WERI-Rb-1 (cell line): ENCODE data around the gene SRD5A2.

ENCODE experiments used
- DNase-seq: peaks from one replicate; pipeline ENCODE4 v3.0.0-alpha.2; 2020
- H3K27ac ChIP-seq: fragments of 250-450 bp; sonication (Bioruptor Pico); 2 replicates; pipeline ENCODE4 v1.5.1; 2020; ENCODE audit warnings: mild to moderate bottlenecking, moderate library complexity
- H3K27me3 ChIP-seq: fragments of 250-450 bp; sonication (Bioruptor Pico); 2 replicates; pipeline ENCODE4 v1.5.1; 2021; ENCODE audit warnings: mild to moderate bottlenecking, low read depth, moderate library complexity; ENCODE audit not compliant: insufficient read depth, severe bottlenecking
- H3K36me3 ChIP-seq: fragments of 250-450 bp; sonication (Bioruptor Pico); 2 replicates; pipeline ENCODE4 v1.5.1; 2020; ENCODE audit warnings: mild to moderate bottlenecking, moderate library complexity
- H3K4me3 ChIP-seq: 2 replicates; pipeline ENCODE4 v1.5.1; 2011; ENCODE audit warnings: low read depth, mild to moderate bottlenecking, control low read depth, low read length
- H3K9me3 ChIP-seq: fragments of 250-450 bp; sonication (Bioruptor Pico); 2 replicates; pipeline ENCODE4 v1.5.1; 2021; ENCODE audit warnings: mild to moderate bottlenecking, moderate library complexity; ENCODE audit not compliant: severe bottlenecking
- TF ChIP-seq, protein P1 (sequence below): IDR thresholded peaks from 2 replicates; pipeline ENCODE4 v1.5.1; 2011; ENCODE audit warnings: low read depth, mild to moderate bottlenecking, control low read depth, inconsistent platforms, low read length

Gene SRD5A2

GRCh38 chr2:31533036-31533435, 47.7 kb downstream of the SRD5A2 start:
- H3K9me3 ChIP-seq: no peaks in the 10 kb centered on the region
- H3K27ac ChIP-seq: no peak overlapping the region
- no peak for DNase-seq
- H3K36me3 ChIP-seq: no peaks in the 10 kb centered on the region
- TF ChIP-seq, protein P1, sequence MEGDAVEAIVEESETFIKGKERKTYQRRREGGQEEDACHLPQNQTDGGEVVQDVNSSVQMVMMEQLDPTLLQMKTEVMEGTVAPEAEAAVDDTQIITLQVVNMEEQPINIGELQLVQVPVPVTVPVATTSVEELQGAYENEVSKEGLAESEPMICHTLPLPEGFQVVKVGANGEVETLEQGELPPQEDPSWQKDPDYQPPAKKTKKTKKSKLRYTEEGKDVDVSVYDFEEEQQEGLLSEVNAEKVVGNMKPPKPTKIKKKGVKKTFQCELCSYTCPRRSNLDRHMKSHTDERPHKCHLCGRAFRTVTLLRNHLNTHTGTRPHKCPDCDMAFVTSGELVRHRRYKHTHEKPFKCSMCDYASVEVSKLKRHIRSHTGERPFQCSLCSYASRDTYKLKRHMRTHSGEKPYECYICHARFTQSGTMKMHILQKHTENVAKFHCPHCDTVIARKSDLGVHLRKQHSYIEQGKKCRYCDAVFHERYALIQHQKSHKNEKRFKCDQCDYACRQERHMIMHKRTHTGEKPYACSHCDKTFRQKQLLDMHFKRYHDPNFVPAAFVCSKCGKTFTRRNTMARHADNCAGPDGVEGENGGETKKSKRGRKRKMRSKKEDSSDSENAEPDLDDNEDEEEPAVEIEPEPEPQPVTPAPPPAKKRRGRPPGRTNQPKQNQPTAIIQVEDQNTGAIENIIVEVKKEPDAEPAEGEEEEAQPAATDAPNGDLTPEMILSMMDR: no peak
- peaks cover 54% of the 10 kb centered on the region for H3K27me3 ChIP-seq
- no peak overlapping the region for H3K4me3 ChIP-seq

GRCh38 chr2:31531101-31531500, 49.6 kb downstream of the SRD5A2 start:
- no peaks in the 10 kb centered on the region for H3K9me3 ChIP-seq
- no peak for DNase-seq
- H3K27ac ChIP-seq: no peak overlapping the region
- peaks cover 66% of the 10 kb centered on the region for H3K27me3 ChIP-seq
- H3K36me3 ChIP-seq: no peaks in the 10 kb centered on the region
- H3K4me3 ChIP-seq: no peak overlapping the region
- TF ChIP-seq, protein P1: no peak

DNA sequence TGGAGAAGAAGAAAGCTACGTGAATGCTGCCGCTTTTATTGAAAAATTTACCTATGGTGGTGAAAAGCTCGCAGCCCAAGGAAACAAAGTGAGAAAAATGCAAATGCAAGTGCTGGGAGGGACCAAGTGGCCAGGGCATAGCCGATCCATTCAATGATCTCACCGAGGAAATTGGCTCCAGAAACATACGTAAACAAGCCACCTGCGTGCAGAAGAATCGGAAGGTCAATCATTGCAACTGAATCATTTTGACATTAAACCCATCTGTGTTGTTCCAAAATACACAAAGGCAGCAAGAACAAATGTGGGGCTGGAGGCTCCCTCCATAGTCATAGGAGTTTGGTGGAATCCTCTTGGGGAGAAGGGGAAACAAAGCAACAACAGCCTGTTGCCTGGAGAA, 51.5 kb downstream of the SRD5A2 start:
- TF ChIP-seq, protein P1: no peak
- H3K36me3 ChIP-seq: no peaks in the 10 kb centered on the region
- DNase-seq: no peak
- H3K27me3 ChIP-seq: peaks cover 77% of the 10 kb centered on the region
- H3K4me3 ChIP-seq: no peak overlapping the region
- H3K9me3 ChIP-seq: no peaks in the 10 kb centered on the region
- H3K27ac ChIP-seq: no peak overlapping the region

GRCh38 chr2:31528823-31529222, 51.9 kb downstream of the SRD5A2 start:
- TF ChIP-seq, protein P1: no peak
- H3K27ac ChIP-seq: no peak overlapping the region
- peaks cover 81% of the 10 kb centered on the region for H3K27me3 ChIP-seq
- no peak for DNase-seq
- no peak overlapping the region for H3K4me3 ChIP-seq
- no peaks in the 10 kb centered on the region for H3K9me3 ChIP-seq
- no peaks in the 10 kb centered on the region for H3K36me3 ChIP-seq

GRCh38 chr2:31526946-31527732, 53.6 kb downstream of the SRD5A2 start:
- TF ChIP-seq, protein P1: no peak
- Histone ChIP-seq H3K4me3 (no peak overlapping the region), H3K27ac (no peak overlapping the region), H3K27me3 (peaks cover 88% of the 10 kb centered on the region), H3K36me3 (no peaks in the 10 kb centered on the region), H3K9me3 (no peaks in the 10 kb centered on the region)
- DNase-seq: no peak

DNA sequence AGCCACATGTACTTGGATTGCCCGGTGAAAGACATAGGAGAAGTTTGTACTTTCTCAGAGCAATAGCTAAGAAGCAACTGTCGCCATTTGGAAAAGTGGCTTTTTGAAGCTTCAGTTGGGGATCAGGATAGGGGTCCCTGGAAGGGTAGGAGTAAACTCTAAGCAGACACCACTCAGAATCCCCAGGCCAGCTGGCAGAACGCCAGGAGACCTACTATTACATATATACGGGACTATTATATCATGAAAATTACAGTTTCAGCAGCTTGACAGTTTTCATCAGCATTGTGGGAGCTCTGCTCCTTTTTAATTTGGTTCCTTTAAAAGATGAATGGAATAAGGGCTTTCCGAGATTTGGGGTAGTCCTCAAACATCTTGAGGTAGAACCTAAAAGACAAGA, 54.9 kb downstream of the SRD5A2 start:
- TF ChIP-seq, protein P1: no peak
- Histone ChIP-seq H3K9me3 (no peaks in the 10 kb centered on the region), H3K27ac (no peak overlapping the region), H3K36me3 (no peaks in the 10 kb centered on the region), H3K27me3 (peaks cover 93% of the 10 kb centered on the region), H3K4me3 (no peak overlapping the region)
- no peak for DNase-seq
